ENCODE data around the gene HLA-C. TPM values are rescaled to one million over a fixed set of nuclear protein-coding genes. Genes with fewer than 3 reads are reported as not detected.

The HLA-C gene
- total and polyA plus RNA-seq, 9 of the 15 experiments (the other 6 are each of a cell fraction or from before 2014, with no cell fraction given), result 0.23 to 4.9 (median 1.2) TPM

DNA sequence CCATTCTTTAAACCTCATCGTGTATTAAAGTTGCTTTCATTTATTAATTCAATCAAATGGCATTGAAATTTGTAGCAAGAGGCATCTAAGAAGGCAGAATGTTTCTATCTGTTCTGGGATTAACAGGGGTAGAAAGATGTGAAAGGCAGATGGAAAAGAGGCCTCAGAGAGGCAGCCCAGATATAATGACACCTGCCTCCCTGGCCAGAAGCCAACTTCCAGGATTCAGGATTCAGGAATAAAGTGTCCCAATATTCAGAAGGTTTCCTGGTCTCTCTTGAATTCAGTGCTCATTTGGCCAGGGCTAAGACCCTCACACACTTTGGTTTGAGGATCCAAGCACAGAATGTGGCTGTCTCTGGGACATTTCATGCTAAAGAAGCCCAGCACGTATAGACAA lies 45.1 kb upstream of the HLA-C start:
- H3K9me3 ChIP-seq (replicated peaks; ENCODE audit: control insufficient read depth, insufficient read depth, low read depth, low read length), result no peaks in the 10 kb centered on the region
- intact Hi-C loops (cut with micrococcal nuclease) (no loop called here), in situ Hi-C loops (cut with MboI) (no loop called here)
- H3K4me3 ChIP-seq, result no peak overlapping the region
- FAIRE-seq (no peak), DNase-seq (ENCODE audit: extremely low read depth in 1 of 4, low spot score in 3 of 4) (no peak), ATAC-seq (no peak)
- TF ChIP-seq CREB1 (IDR thresholded peaks at IDR 0.05) (no peak), CREB1 (CRISPR knock-in tag; IDR thresholded peaks at IDR 0.05) (no peak), TAF9B (IDR thresholded peaks at IDR 0.05; ENCODE audit: partially characterized antibody) (no peak), CHD2 (IDR thresholded peaks at IDR 0.05; ENCODE audit: low read depth, low read length) (no peak)
- H3K27me3 ChIP-seq (ENCODE audit: control insufficient read depth in 2 of 2, insufficient read depth in 2 of 2, low read length in 2 of 2), result peaks cover 8 to 32% of the 10 kb centered on the region in 2 experiments; a peak in 4 of 5 replicates
- no peak overlapping the region for H3K9ac ChIP-seq (ENCODE audit: insufficient read depth in 1 of 2, low read depth in 2 of 2, low read length in 2 of 2)
- H3K79me2 ChIP-seq (ENCODE audit: control insufficient read depth, insufficient read depth, low read length), result no peaks in the 10 kb centered on the region
- H2AFZ ChIP-seq (ENCODE audit: low read depth, low read length), result no peak overlapping the region
- H3K36me3 ChIP-seq (ENCODE audit: control insufficient read depth, insufficient read depth, low read length), result no peaks in the 10 kb centered on the region
- H3K4me1 ChIP-seq (replicated peaks in 1 of 2; ENCODE audit: control insufficient read depth in 2 of 2, insufficient read depth in 2 of 2, low read length in 2 of 2), result no peaks in the 10 kb centered on the region
- WGBS (ENCODE audit: insufficient coverage, low coverage, missing lambda C conversion rate), result 0% methylated on average over 2 of the region's 2 CpGs
- no peak overlapping the region for H3K4me2 ChIP-seq (ENCODE audit: insufficient read depth, low read length)
- no peaks in the 10 kb centered on the region for H3K9me1 ChIP-seq (ENCODE audit: control insufficient read depth, insufficient read depth, low read length)
- H4K20me1 ChIP-seq (replicated peaks; ENCODE audit: control insufficient read depth, insufficient read depth, low read length), result no peaks in the 10 kb centered on the region
- no peak overlapping the region for H3K27ac ChIP-seq (ENCODE audit: extremely low read depth, low read depth, low read length)
- ChIA-PET CTCF (ENCODE audit: low intra/inter-chr PET ratio) (no interaction called here), POLR2A (interaction anchor here (0.7 kb wide), 1 partner anchor 11 kb away, joined by 3 read pairs; no protein-coding TSS in a partner anchor)
- no TSS peak for BruUV-seq (replicated peaks)

DNA sequence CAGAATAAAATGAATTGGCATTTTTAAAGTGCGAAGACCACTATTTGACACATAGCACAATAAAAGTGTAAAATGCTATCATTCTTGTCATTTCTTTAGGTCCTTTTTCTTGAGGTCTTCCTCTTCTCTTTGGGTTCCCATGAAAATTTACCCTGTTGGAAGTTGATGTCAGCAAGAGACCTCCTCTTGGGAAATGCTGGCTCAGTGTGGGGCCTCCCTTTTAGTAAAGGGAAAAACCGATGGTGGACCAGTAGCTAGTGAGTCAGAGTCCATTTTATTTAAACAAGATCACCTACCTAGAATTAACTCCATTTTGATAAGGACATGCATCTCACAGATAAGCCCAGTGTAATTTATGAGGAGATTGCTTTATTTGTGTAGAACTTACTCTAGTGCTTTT lies 37.7 kb upstream of the HLA-C start:
- Histone ChIP-seq H3K4me3 (no peak overlapping the region), H3K9ac (ENCODE audit: insufficient read depth in 1 of 2, low read depth in 2 of 2, low read length in 2 of 2) (no peak overlapping the region), H3K9me1 (ENCODE audit: control insufficient read depth, insufficient read depth, low read length) (no peaks in the 10 kb centered on the region), H3K27me3 (ENCODE audit: control insufficient read depth in 2 of 2, insufficient read depth in 2 of 2, low read length in 2 of 2) (peaks cover 17 to 42% of the 10 kb centered on the region in 2 experiments; a peak in 4 of 5 replicates), H4K20me1 (replicated peaks; ENCODE audit: control insufficient read depth, insufficient read depth, low read length) (no peaks in the 10 kb centered on the region; the same call in 1 of the 2 replicates), H3K36me3 (ENCODE audit: control insufficient read depth, insufficient read depth, low read length) (no peaks in the 10 kb centered on the region), H3K9me3 (replicated peaks; ENCODE audit: control insufficient read depth, insufficient read depth, low read depth, low read length) (no peaks in the 10 kb centered on the region), H3K79me2 (ENCODE audit: control insufficient read depth, insufficient read depth, low read length) (no peaks in the 10 kb centered on the region), H2AFZ (ENCODE audit: low read depth, low read length) (no peak overlapping the region), H3K27ac (ENCODE audit: extremely low read depth, low read depth, low read length) (no peak overlapping the region), H3K4me1 (replicated peaks in 1 of 2; ENCODE audit: control insufficient read depth in 2 of 2, insufficient read depth in 2 of 2, low read length in 2 of 2) (peaks cover 8 to 15% of the 10 kb centered on the region in 2 experiments; a peak in 4 of 5 replicates), H3K4me2 (ENCODE audit: insufficient read depth, low read length) (no peak overlapping the region)
- FAIRE-seq, result no peak
- in situ Hi-C loops (cut with MboI), result no loop called here
- ChIA-PET CTCF (ENCODE audit: low intra/inter-chr PET ratio) (no interaction called here), POLR2A (interaction anchor here (2.4 kb wide), 1 partner anchor 12 kb away, joined by 15 read pairs; no protein-coding TSS in a partner anchor)
- DNase-seq (ENCODE audit: extremely low read depth in 1 of 4, low spot score in 3 of 4), result no peak
- intact Hi-C loops (cut with micrococcal nuclease), result no loop called here
- no TSS peak for BruUV-seq (replicated peaks)
- 18% methylated on average over 2 of the region's 2 CpGs for WGBS (ENCODE audit: insufficient coverage, low coverage, missing lambda C conversion rate)
- no peak for ATAC-seq
- TF ChIP-seq ADNP (tag; IDR thresholded peaks at IDR 0.05) (no peak), TFAM (CRISPR knock-in tag; conservative IDR thresholded peaks at IDR 0.05) (no peak), RFX1 (IDR thresholded peaks at IDR 0.05) (no peak), SIN3B (IDR thresholded peaks at IDR 0.05; ENCODE audit: low read depth) (no peak), KHSRP (IDR thresholded peaks at IDR 0.05) (no peak), TEAD4 (IDR thresholded peaks at IDR 0.05; ENCODE audit: low read length) (no peak), TEAD4 (CRISPR knock-in tag; IDR thresholded peaks at IDR 0.05; ENCODE audit: borderline replicate concordance) (no peak), ZNF57 (CRISPR knock-in tag; IDR thresholded peaks at IDR 0.05) (no peak), SP2 (IDR thresholded peaks at IDR 0.05; ENCODE audit: extremely low read depth, low read depth, low read length, poor library complexity, severe bottlenecking) (no peak), ZNF23 (CRISPR knock-in tag; IDR thresholded peaks at IDR 0.05) (no peak), ZNF263 (CRISPR knock-in tag; IDR thresholded peaks at IDR 0.05; ENCODE audit: borderline replicate concordance) (no peak), HDAC8 (tag; IDR thresholded peaks at IDR 0.05) (no peak)
- TF ChIP-seq, protein P1, sequence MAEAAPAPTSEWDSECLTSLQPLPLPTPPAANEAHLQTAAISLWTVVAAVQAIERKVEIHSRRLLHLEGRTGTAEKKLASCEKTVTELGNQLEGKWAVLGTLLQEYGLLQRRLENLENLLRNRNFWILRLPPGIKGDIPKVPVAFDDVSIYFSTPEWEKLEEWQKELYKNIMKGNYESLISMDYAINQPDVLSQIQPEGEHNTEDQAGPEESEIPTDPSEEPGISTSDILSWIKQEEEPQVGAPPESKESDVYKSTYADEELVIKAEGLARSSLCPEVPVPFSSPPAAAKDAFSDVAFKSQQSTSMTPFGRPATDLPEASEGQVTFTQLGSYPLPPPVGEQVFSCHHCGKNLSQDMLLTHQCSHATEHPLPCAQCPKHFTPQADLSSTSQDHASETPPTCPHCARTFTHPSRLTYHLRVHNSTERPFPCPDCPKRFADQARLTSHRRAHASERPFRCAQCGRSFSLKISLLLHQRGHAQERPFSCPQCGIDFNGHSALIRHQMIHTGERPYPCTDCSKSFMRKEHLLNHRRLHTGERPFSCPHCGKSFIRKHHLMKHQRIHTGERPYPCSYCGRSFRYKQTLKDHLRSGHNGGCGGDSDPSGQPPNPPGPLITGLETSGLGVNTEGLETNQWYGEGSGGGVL (CRISPR knock-in tag; IDR thresholded peaks at IDR 0.05), result no peak
